Epithelial cell of esophagus (primary cell): Measurements from ENCODE around the gene LPIN3.

Experiments
- DNase-seq: peaks from one replicate; pipeline ENCODE4 v3.0.0; 2010; ENCODE audit warnings: low read depth
- H3K4me3 ChIP-seq: 2 replicates; pipeline ENCODE4 v1.5.1; 2011; ENCODE audit warnings: mild to moderate bottlenecking, low read length, control low read depth
- TF ChIP-seq, protein P1 (sequence below): IDR thresholded peaks from 2 replicates; pipeline ENCODE4 v1.5.1; 2011; ENCODE audit warnings: low read depth, mild to moderate bottlenecking, low read length, control low read depth, inconsistent platforms; ENCODE audit not compliant: insufficient read depth; ENCODE audit errors: missing control alignments

Gene LPIN3

DNA sequence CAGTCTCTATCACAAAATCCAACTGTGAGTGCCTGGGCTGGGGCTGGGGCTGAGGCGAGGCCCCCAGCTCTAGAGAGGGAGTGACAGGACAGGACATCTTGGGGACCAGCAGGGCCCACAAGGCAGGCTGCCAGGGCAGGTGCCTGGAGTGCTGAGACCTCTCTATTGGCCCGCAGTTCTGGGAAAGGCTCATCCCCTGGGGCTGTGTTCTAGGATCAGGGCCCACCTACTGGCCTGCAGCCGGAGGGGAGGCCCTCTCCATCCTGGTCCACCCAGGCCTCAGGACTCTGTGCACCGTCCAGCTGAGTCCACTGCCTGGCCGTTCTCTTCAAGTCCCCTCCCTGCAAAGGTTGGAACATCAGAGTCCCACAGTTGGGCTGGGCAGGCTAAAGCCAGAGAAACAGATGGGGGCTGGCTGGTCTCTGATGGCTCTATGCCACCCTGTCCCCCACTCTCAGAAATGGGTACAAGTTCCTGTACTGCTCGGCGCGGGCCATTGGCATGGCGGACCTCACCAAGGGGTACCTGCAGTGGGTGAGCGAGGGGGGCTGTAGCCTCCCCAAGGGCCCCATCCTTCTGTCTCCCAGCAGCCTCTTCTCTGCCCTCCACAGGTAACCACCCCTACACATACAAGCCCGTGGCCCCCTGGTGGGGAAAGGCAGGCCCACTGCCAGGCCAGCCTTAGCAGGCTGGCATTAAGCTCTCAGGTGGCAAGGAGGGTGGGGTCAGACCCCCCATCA, 17.0 kb downstream of the LPIN3 start:
- TF ChIP-seq, protein P1, sequence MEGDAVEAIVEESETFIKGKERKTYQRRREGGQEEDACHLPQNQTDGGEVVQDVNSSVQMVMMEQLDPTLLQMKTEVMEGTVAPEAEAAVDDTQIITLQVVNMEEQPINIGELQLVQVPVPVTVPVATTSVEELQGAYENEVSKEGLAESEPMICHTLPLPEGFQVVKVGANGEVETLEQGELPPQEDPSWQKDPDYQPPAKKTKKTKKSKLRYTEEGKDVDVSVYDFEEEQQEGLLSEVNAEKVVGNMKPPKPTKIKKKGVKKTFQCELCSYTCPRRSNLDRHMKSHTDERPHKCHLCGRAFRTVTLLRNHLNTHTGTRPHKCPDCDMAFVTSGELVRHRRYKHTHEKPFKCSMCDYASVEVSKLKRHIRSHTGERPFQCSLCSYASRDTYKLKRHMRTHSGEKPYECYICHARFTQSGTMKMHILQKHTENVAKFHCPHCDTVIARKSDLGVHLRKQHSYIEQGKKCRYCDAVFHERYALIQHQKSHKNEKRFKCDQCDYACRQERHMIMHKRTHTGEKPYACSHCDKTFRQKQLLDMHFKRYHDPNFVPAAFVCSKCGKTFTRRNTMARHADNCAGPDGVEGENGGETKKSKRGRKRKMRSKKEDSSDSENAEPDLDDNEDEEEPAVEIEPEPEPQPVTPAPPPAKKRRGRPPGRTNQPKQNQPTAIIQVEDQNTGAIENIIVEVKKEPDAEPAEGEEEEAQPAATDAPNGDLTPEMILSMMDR: no peak
- H3K4me3 ChIP-seq: no peak overlapping the region
- DNase-seq: no peak

DNA sequence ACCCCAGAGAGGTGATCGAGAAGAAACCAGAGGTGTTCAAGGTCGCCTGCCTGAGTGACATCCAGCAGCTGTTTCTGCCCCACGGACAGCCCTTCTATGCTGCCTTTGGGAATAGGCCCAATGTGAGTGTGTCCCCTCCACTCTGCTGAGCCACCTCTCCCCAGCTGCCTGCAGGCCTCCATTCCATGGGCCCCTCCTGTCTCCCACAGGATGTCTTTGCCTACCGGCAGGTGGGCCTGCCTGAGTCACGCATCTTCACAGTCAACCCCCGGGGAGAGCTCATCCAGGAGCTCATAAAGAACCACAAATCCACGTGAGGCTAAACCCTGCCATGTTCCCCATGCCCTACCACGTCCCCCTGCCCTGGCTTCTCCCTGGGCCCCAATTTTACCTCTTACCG, 17.6 kb downstream of the LPIN3 start:
- no peak overlapping the region for H3K4me3 ChIP-seq
- no peak for DNase-seq
- TF ChIP-seq, protein P1: no peak

DNA sequence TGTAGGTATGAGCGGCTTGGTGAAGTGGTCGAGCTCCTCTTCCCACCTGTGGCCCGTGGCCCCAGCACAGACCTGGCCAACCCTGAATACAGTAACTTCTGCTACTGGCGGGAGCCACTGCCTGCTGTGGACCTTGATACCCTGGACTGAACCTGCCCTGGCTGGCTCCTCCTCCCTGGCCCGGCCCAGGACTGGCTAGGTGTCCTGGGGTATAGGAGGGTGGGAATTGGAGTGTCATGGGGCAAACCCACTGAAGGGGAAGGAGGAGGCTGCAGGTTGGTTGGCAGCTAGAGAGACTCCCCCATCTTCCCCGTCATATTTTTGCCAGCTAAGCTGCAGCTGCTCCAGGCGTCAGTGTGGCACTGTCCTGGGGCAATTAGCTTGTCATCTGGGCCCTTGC, 18.1 kb downstream of the LPIN3 start:
- no peak for DNase-seq
- no peak overlapping the region for H3K4me3 ChIP-seq
- TF ChIP-seq, protein P1: no peak

DNA sequence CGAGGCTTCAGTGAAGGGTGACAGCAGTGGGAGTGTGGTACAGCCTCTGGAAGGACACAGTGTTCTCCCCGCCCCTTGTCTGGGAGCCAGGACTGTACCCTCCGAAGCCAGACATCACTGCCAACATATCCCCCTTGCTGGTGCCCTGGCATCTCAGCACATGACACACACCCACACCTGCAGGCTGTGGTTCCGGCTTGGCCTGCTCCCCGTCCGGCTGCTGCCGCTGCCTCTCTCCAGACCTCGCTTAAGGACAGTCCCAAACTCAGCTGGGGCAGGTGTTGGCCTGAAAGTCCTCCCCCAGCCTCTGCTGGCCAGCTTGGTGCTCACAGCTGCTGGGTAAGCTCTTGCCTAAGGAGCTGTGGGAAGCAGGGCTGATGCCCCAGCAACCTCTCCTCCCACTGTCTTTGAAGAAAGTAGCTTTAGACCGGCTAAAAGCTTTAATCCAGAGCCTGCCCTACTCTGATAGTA, 19.0 kb downstream of the LPIN3 start:
- TF ChIP-seq, protein P1: no peak
- H3K4me3 ChIP-seq: no peak overlapping the region
- DNase-seq: no peak

DNA sequence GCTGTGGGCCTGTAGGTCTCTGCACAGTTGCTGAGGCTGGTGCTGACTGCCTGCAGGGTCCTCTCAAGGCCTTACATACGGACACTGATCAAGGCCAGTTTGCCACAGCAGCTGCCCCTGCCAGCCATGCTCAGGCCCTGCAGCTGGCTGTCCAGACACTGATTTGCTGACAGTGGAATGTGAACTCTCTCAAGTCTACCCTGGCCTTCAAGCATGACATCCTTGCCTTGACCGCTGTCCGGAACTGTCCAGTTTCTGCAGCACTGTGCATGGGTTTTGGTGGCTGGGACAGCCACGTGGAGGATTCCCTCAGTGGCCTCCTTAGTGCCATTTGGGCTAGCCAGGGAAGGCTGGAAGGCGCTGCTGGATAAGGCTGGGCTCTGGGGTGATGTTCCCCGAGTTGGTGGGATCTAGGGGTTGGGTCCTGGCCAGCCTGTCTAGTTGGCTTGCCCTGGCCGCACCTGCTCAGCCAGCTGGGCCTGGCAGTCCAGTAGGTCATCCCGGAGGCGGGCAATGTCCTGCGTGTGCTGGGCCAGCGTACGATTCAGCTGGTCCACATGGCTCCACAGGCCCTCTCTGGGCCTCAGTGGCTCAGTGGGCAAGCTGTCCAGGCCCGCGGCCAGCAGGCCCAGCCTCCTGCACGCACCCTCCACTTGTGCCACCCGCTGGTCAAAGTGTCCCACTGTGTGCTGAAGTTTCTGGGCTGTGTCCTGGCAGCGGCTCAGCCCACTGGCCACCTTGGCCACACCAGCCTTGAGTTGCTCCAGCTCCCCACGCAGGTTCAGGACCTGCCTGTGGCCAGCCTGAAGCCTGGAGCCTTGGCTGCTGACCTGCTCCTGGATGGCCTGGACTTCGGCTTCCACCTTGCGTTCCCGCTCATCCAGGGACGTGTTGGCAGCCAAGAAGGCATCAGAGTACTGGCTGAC, 20.5 kb downstream of the LPIN3 start:
- no peak overlapping the region for H3K4me3 ChIP-seq
- TF ChIP-seq, protein P1: no peak
- DNase-seq: no peak

DNA sequence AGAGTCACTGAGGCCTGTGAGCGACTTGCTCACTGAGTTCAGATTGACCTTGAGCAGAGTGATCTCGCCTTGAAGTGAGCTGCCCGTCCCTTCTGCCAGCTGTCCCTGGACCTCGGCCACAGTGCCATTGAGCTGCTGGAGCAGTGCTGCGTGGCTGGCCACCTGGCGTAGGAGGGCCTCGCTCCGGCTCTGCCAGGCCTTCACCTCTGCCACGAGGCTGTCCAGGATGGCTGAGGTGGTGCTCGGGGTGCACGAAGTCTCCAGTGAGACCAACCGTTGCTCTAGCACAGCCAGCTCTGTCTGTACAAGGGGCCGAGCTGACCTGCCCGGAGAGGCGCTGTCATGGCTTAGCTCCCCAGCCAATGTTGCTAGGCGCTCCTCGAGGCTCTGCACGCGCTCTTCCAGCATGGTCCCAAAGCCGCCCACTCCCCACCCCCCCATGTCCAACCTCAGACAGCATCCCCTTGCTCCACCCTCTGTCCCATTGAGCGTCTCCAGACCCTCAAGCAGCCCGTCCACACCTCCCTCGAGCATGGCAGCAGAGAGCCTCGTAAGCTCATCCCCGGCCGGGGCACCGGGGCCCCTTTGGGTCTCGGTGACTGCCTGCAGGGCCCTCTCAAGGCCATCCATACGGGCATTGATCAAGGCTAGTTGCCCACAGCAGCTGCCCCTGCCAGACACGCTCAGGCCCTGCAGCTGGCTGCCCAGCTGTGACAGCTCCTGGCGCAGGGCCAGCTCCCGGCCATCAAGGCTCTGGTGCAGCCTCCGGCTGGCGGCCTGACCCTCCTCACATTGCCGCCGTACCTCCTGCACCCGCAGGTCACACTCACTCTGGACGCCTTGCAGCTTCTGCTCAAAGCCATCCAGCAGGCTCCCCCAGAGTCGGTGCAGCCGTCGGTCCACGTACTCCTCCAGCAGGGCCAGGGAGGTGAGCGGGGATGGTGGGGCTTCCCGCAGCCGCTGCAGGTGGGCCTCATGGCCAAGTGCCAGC, 21.4 kb downstream of the LPIN3 start:
- TF ChIP-seq, protein P1: no peak
- H3K4me3 ChIP-seq: no peak overlapping the region
- DNase-seq: no peak
